Activated CD4-positive, alpha-beta T cell treated with anti-CD3 and anti-CD28 coated beads, Interleukin-2, amount 50 U/mL, for 48 hours (primary cell): ENCODE measurements around the gene GTPBP2.
A peak's percentile ranks its signal among the peaks of the same experiment; 100 is the strongest.
"Not testable (repeated sequence)": the region's sequence is repeated elsewhere in the genome, so short reads cannot be mapped to it uniquely, and the experiment has no call there.

Source experiments
- DNase-seq, 2 experiments: peaks; one replicate each; pipeline ENCODE4 v3.0.0-alpha.2; 2020

GTPBP2 gene, protein sequence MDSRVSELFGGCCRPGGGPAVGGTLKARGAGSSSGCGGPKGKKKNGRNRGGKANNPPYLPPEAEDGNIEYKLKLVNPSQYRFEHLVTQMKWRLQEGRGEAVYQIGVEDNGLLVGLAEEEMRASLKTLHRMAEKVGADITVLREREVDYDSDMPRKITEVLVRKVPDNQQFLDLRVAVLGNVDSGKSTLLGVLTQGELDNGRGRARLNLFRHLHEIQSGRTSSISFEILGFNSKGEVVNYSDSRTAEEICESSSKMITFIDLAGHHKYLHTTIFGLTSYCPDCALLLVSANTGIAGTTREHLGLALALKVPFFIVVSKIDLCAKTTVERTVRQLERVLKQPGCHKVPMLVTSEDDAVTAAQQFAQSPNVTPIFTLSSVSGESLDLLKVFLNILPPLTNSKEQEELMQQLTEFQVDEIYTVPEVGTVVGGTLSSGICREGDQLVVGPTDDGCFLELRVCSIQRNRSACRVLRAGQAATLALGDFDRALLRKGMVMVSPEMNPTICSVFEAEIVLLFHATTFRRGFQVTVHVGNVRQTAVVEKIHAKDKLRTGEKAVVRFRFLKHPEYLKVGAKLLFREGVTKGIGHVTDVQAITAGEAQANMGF

GRCh38 chr6:43629104-43629504, at the start of gene GTPBP2:
GTPBP2 (minus strand) TSS chr6:43629264; CDS start chr6:43629162, 102 bp downstream.
- peak; percentile 96 to 98 for DNase-seq

- no peak for DNase-seq
These were observed 49.3 kb upstream of the GTPBP2 start for GRCh38 chr6:43678341-43678740.

- DNase-seq = no peak
These were observed 48.7 kb upstream of the GTPBP2 start for GRCh38 chr6:43677759-43678158.

- no peak for DNase-seq
These were observed 48.0 kb upstream of the GTPBP2 start for GRCh38 chr6:43676962-43677606.

- no peak for DNase-seq
These were observed 45.9 kb upstream of the GTPBP2 start for GRCh38 chr6:43674921-43675320.

GRCh38 chr6:43674291-43674690, 45.2 kb upstream of the GTPBP2 start:
- DNase-seq = no peak

DNA sequence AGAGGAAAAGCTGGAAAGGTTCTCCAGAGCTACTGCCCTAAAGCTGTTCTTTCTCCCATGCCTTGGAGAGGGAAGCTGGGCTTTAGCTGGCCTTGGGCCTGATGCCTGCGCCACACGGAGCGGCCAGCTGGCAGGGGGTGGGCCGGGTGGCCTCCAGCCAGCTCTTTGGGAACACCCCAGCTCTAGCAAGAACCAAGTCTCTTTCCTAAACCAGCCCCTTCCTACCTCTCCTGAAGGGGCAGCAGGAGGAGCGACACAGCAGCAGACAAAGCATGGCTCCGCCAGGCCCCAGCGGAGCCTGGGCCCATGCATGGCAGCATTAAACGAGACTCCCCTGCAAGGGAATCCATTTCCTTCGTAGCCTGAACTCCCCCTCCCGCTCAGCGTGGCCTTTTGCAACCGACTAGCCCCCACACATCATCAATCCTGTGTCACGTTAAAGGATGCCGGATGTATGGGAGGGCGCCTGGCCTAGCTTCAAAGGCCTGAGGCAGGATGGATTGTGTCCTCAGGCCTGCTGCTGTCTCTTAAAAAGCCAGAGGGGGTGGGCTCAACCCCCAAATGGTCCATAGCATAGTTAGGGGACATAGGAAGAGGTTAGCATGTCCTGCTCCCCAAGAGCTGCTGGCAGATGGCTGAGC, 44.5 kb upstream of the GTPBP2 start:
- DNase-seq = no peak

GRCh38 chr6:43671801-43672690, 43.0 kb upstream of the GTPBP2 start:
- DNase-seq = no peak

DNA sequence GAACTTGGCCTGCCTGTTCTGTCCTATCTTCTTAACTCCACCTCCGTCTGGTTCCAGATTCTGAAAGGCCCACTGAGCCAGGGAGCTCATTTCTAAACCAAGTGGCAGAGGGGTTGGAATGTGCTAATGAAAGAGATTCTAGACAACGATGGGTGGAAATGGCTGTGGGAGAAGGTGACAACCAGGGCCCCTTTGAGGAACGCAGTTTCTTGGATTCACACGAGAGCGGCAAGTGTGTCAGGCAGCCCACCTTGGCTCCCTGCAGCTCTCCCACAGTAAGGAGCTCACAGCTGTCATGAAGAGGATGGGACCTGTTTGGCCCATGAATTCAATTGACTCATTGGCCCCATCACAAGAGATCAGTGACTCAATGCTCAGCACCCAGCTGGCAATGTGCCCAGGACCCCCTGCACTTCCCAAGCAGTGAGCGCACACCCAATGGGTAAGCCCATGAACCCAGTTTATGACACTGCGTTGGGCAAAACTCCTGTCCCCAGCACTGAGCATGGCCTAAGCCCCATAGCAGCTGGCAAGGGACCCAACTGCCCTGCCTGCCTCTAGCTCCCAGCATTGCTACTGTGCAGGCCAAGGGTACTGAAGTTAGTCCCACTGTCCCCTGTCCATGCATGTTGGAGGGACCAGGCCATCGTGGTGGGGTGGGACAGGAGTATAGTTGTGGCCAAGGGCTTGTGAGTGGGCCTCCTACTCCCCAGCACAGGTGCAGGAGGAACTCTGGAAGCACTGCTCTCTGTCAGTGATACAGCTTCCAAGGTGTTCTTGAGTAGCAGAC, 42.1 kb upstream of the GTPBP2 start:
- no peak for DNase-seq

- DNase-seq = no peak
These were observed 41.5 kb upstream of the GTPBP2 start for GRCh38 chr6:43670623-43670986.

GRCh38 chr6:43669922-43670622, 41.0 kb upstream of the GTPBP2 start:
- DNase-seq = peak; percentile 41 to 56

GRCh38 chr6:43669050-43669921, 40.2 kb upstream of the GTPBP2 start:
- no peak for DNase-seq

DNA sequence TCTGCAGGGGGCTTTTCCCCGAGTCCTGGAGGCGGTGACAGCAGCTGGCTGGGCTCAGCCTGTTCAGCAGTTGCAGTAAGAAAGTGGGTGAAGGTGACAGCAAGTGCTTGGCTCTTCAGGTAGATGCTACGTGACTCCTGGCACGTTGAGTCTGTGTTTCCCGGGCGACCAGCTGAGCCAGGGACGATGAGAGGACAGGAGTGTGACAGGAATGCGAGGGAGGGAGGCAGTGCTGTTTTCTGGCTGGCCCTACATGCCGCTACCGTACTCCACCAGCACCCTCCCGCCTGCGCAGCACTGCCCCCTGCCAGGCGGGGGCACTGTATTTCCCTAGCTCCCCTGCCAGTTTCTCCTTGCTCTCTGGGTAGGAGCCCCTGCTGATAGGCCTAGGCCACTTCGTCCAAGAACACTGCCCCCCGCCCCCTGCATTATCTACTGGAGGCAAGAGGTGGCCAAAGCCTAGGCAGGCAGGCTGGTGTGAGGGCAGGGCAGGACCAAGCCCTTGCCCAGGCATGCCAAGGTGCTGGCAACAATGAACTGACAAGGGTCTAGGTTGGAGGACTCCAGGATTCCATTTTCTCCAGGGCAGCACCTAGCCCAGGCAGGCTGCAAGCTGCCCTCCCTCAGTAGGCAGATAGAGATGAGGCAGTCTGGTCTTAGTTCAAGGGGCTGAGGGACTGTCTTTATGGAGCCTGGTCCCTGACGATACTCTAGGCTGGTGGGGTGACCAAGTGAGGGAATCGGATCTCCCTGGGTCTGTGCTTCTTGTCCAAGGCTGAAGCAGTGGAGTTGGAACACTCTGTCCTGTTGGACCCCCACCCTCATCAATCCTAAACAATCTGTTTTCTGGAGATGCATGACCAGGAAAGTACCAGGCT, 39.3 kb upstream of the GTPBP2 start:
- DNase-seq = peak; percentile 71 to 77

GRCh38 chr6:43667245-43668150, 38.4 kb upstream of the GTPBP2 start:
- peak; percentile 92 to 94 for DNase-seq

- no peak for DNase-seq
These were observed 37.3 kb upstream of the GTPBP2 start for GRCh38 chr6:43666196-43666920.

DNA sequence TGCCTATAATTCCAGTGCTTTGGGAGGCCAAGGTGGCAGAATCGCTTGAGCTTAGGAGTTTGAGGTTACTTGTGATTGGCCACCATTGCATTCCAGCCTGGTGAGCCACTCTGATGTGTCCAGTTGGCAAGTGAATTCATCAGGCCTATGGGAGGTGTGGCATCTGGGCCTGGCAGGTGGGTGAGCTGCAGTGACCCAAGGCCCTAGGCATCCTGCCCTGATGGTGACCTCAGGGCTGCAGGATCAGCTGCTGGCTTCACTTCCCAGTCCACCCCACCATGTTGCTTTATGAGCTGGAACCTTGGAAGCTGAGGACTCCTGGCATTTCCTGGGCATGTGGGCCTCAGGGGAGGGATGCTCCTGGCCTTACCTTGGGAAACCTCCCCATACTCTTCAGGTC, 36.3 kb upstream of the GTPBP2 start:
- no peak for DNase-seq

DNA sequence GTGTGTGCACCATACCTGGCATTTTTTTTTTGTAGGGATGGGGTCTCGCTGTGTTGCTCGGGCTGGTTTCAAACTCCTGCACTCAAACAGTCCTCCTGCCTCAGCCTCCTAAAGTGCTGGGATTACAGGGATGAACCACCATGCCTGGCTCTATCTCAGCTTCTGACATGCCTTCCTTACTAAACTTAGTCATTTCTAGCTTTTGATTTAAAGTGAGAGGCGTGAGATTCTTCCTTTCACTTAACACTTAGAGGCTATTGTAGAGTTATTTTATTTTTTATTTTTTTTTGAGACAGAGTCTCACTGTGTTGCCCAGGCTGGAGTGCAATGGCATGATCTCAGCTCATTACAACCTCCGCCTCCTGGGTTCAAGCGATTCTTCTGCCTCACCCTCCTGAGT, 33.9 kb upstream of the GTPBP2 start:
- not testable (repeated sequence) for DNase-seq
